Measurements from ENCODE around the gene ADISSP. TPM values are rescaled to one million over a fixed set of nuclear protein-coding genes. Genes with fewer than 3 reads are reported as not detected.

ADISSP gene
- total and polyA plus RNA-seq, 10 donors = 29.4 to 55.5 (median 36.0) TPM

DNA sequence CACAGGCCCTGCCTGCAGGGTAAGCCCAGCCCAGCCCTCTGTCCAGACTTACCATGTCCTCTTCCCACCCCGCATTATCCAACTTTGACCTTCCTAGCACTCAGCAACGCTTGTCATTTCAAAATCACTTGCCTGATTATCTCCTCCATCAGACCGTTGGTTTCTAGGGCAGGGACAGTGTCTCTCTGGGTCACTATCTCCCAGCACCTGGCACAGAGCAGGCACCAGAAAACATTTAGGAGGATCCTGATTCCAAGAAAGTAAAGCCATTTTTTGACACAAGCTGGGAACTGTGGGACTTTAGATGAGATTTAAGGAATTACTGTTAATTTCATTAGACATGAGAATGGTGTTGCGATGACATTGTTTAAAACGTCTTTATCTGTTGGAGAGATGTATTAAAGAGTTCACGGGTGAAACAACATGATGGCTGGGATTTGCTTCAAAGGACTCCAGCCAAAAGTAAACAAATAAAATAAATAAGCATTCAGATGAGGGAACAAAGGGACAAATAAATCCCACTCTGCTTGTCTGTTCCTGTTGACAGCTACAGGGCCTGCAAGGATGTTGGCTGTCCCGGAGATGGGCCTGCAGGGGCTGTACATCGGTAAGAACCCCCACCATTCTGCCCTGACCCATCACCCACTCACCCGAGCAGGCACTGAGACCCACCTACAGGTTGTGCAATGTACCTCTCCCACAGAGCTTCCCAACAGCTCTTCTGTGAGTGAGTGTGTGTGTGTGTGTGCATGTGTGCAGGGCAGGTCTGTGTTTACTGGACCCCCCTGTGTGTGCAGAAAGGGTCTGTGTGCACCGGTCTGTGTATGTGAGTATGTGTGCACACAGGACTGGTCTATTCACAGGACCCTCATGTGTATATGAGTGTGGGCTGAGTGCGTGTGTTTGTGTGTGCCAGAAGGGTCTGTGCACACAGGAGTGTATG, 29.2 kb downstream of the ADISSP start:
- TF ChIP-seq POLR2AphosphoS5 (IDR thresholded peaks at IDR 0.05) (no peak), CTCF (IDR thresholded peaks at IDR 0.05 in 8 of 11, conservative IDR thresholded peaks at IDR 0.05 in 3 of 11) (no peak), POLR2A (IDR thresholded peaks at IDR 0.05) (no peak)
- Histone ChIP-seq H3K4me1 (peaks cover 10 to 91% (median 34%) of the 10 kb centered on the region in 6 donors), H3K9me3 (no peaks in the 10 kb centered on the region), H3K4me3 (no peak overlapping the region), H3K27ac (peak overlapping the region in 4 of 8 donors; percentile 1 to 41 (median 26)), H3K36me3 (peaks cover 0 to 35% (median 0%) of the 10 kb centered on the region in 6 donors), H3K27me3 (replicated peaks in 1 of 7) (peaks cover 0 to 8% (median 0%) of the 10 kb centered on the region in 7 donors)
- intact Hi-C loops (cut with DNase I; ENCODE audit: low total_unique reads) = no loop called here
- WGBS, 5 donors = 66 to 78% (median 68%) methylated on average over 11 of the region's 11 CpGs
- DNase-seq = no peak

GRCh38 chr20:3735768-3736167, 31.8 kb downstream of the ADISSP start:
- H3K4me1 ChIP-seq = peaks cover 10 to 87% (median 40%) of the 10 kb centered on the region in 6 donors
- intact Hi-C loops (cut with DNase I; ENCODE audit: low total_unique reads) = no loop called here
- DNase-seq = no peak
- peaks cover 0 to 32% (median 10%) of the 10 kb centered on the region in 7 donors for H3K27me3 ChIP-seq (replicated peaks in 1 of 7)
- H3K4me3 ChIP-seq = no peak overlapping the region
- no peak for TF ChIP-seq POLR2AphosphoS5 (IDR thresholded peaks at IDR 0.05)
- no peak for TF ChIP-seq POLR2A (IDR thresholded peaks at IDR 0.05)
- TF ChIP-seq CTCF (IDR thresholded peaks at IDR 0.05 in 8 of 11, conservative IDR thresholded peaks at IDR 0.05 in 3 of 11) = no peak
- 72 to 92% (median 83%) methylated on average over 4 of the region's 4 CpGs for WGBS, 5 donors
- no peaks in the 10 kb centered on the region for H3K9me3 ChIP-seq
- peaks cover 0 to 15% (median 0%) of the 10 kb centered on the region in 6 donors for H3K36me3 ChIP-seq
- peak overlapping the region in 2 of 8 donors; percentile 7 to 81 for H3K27ac ChIP-seq

- Histone ChIP-seq H3K27me3 (replicated peaks in 1 of 7) (peaks cover 0 to 45% (median 10%) of the 10 kb centered on the region in 7 donors), H3K36me3 (peaks cover 0 to 13% (median 0%) of the 10 kb centered on the region in 6 donors), H3K4me1 (peaks cover 9 to 87% (median 34%) of the 10 kb centered on the region in 6 donors), H3K4me3 (peak overlapping the region in 4 of 8 donors; percentile 36 to 63 (median 48)), H3K27ac (peak overlapping the region in 7 of 8 donors; percentile 22 to 82 (median 75)), H3K9me3 (no peaks in the 10 kb centered on the region)
- 61 to 68% (median 65%) methylated on average over 12 of the region's 12 CpGs for WGBS, 5 donors
- DNase-seq = peak; percentile 73
- TF ChIP-seq POLR2AphosphoS5 (IDR thresholded peaks at IDR 0.05) (peak in 2 of 3 donors; percentile 50 to 67), POLR2A (IDR thresholded peaks at IDR 0.05) (no peak)
- intact Hi-C loops (cut with DNase I; ENCODE audit: low total_unique reads) = no loop called here
Measured at GRCh38 chr20:3734111-3734843, 33.3 kb downstream of the ADISSP start.

GRCh38 chr20:3733119-3733995, 34.2 kb downstream of the ADISSP start:
- 69 to 85% (median 76%) methylated on average over 19 to 20 of the region's 20 CpGs for whole genome bisulfite sequencing, 5 donors
- peak overlapping the region; percentile 22 to 82 (median 73) for H3K27ac ChIP-seq
- H3K4me3 ChIP-seq = peak overlapping the region; percentile 1 to 63 (median 34)
- peaks cover under 1 to 87% (median 30%) of the 10 kb centered on the region in 6 donors for H3K4me1 ChIP-seq
- intact Hi-C loops (cut with DNase I; ENCODE audit: low total_unique reads) = no loop called here
- TF ChIP-seq CTCF (IDR thresholded peaks at IDR 0.05 in 8 of 11, conservative IDR thresholded peaks at IDR 0.05 in 3 of 11) (no peak), POLR2AphosphoS5 (IDR thresholded peaks at IDR 0.05) (no peak), POLR2A (IDR thresholded peaks at IDR 0.05) (no peak)
- H3K27me3 ChIP-seq (replicated peaks in 1 of 7) = peaks cover 0 to 54% (median 10%) of the 10 kb centered on the region in 7 donors
- H3K9me3 ChIP-seq = no peaks in the 10 kb centered on the region
- peak; percentile 69 for DNase-seq
- H3K36me3 ChIP-seq = peaks cover 0 to 13% (median 0%) of the 10 kb centered on the region in 6 donors
